HepG2 (cell line): ENCODE data around the gene ADGRG6. TPM values are rescaled to one million over a fixed set of nuclear protein-coding genes. Genes with fewer than 3 reads are reported as not detected.

Experiments used
- ATAD3A ChIP-seq: sonication (generic); formaldehyde crosslinking; IDR thresholded peaks from 2 replicates; pipeline ENCODE4 v1.4.0; 2020; ENCODE audit warnings: missing genetic modification reagents
- GABPB1 ChIP-seq: IDR thresholded peaks from 2 replicates; pipeline ENCODE4 v1.6.1; 2016; ENCODE audit warnings: mild to moderate bottlenecking, missing genetic modification reagents, moderate library complexity, missing compliant biosample characterization
- ISX ChIP-seq: sonication (generic); formaldehyde crosslinking; conservative IDR thresholded peaks from 2 replicates; pipeline ENCODE4 v1.5.0; 2020; ENCODE audit warnings: missing genetic modification reagents
- MED8 ChIP-seq: sonication (generic); formaldehyde crosslinking; IDR thresholded peaks from 2 replicates; pipeline ENCODE4 v1.8.1; 2023; ENCODE audit warnings: mild to moderate bottlenecking, missing genetic modification reagents; ENCODE audit not compliant: insufficient replicate concordance
- NCOA2 ChIP-seq: sonication (generic); formaldehyde crosslinking; IDR thresholded peaks from 2 replicates; pipeline ENCODE4 v1.8.0; 2022; ENCODE audit warnings: inconsistent platforms
- RAD51 ChIP-seq: fragments of 450-650 bp; IDR thresholded peaks from 2 replicates; pipeline ENCODE4 v1.6.1; 2016; ENCODE audit warnings: borderline replicate concordance
- TGIF2 ChIP-seq: IDR thresholded peaks from 2 replicates; pipeline ENCODE4 v1.6.1; 2016; ENCODE audit warnings: control low read depth, missing compliant biosample characterization
- ZBTB40 ChIP-seq, 2 experiments: fragments of 450-650 bp in 1 of 2; sonication (generic) in 1 of 2; formaldehyde crosslinking in 1 of 2; IDR thresholded peaks; 2 replicates each; pipeline versions ENCODE4 v1.6.1 to v1.8.0; 2016 to 2022; ENCODE audit warnings: antibody characterized with exemption in 1 of 2, mild to moderate bottlenecking in 1 of 2, missing genetic modification reagents in 1 of 2
- ZNF451 ChIP-seq: sonication (generic); formaldehyde crosslinking; IDR thresholded peaks from 2 replicates; pipeline ENCODE4 v1.5.0; 2020; ENCODE audit warnings: mild to moderate bottlenecking, missing genetic modification reagents
- ZNF513 ChIP-seq: sonication (generic); formaldehyde crosslinking; conservative IDR thresholded peaks from 2 replicates; pipeline ENCODE4 v1.5.0; 2020; ENCODE audit warnings: missing genetic modification reagents
- ZNF678 ChIP-seq: sonication (generic); formaldehyde crosslinking; IDR thresholded peaks from 2 replicates; pipeline ENCODE4 v1.4.0; 2020; ENCODE audit warnings: mild to moderate bottlenecking, missing genetic modification reagents
- ZNF713 ChIP-seq: sonication (generic); formaldehyde crosslinking; IDR thresholded peaks from 2 replicates; pipeline ENCODE4 v1.4.0; 2020; ENCODE audit warnings: mild to moderate bottlenecking, missing genetic modification reagents
- ZNF775 ChIP-seq: sonication (generic); formaldehyde crosslinking; IDR thresholded peaks from 2 replicates; pipeline ENCODE4 v1.4.0; 2020; ENCODE audit warnings: missing genetic modification reagents, mild to moderate bottlenecking, moderate library complexity, borderline replicate concordance
- polyA plus RNA-seq, 8 experiments: library from polyadenylated mRNA; depleted of rRNA in 3 of 8; stranded (reverse) in 7 of 8; unstranded in 1 of 8; fragments of >200 nt; fragmentation: Illumina TruSeq in 4 of 8; extraction: Trizol in 4 of 8; gene quantifications; 2 replicates each; pipeline versions ENCODE4 v1.2.1 to v1.2.3, GENCODE V29; 2011 to 2016; ENCODE audit warnings: low read depth in 4 of 8, missing spikeins in 1 of 8, mixed read lengths in 1 of 8; ENCODE audit not compliant: insufficient read depth in 1 of 8
- total RNA-seq, 5 experiments: library from RNA; depleted of rRNA; stranded (reverse); fragments of >200 nt; fragmentation: Illumina TruSeq; extraction: Trizol; gene quantifications; 2 replicates each; pipeline ENCODE4 v1.2.3, GENCODE V29; 2016; ENCODE audit warnings: low read depth in 1 of 5

ADGRG6 gene
- total and polyA plus RNA-seq, 2 of the 13 experiments (the other 11 are each of a cell fraction or from before 2014, with no cell fraction given): 129 to 249 TPM

GRCh38 chr6:142274656-142275055 is 27.2 kb upstream of the ADGRG6 start (continued):
- TF ChIP-seq RAD51 (no peak), ZNF713 (CRISPR knock-in tag) (no peak), ISX (CRISPR knock-in tag) (no peak), GABPB1 (CRISPR knock-in tag) (no peak), ATAD3A (no peak), ZNF678 (CRISPR knock-in tag) (no peak), ZNF775 (no peak), ZNF513 (CRISPR knock-in tag) (no peak), ZBTB40 (IDR thresholded peaks at IDR 0.05) (no peak), ZBTB40 (CRISPR knock-in tag; IDR thresholded peaks at IDR 0.05) (no peak), TGIF2 (CRISPR knock-in tag) (no peak), NCOA2 (CRISPR knock-in tag) (no peak), MED8 (no peak), ZNF451 (no peak)
